H1 (cell line): Measurements from ENCODE around the gene BAZ2A. TPM values are rescaled to one million over a fixed set of nuclear protein-coding genes. Genes with fewer than 3 reads are reported as not detected.

Experiments used
- ASH2L ChIP-seq: fragments of 200-600, 300-600 bp; sonication (generic); IDR thresholded peaks from one replicate; pipeline ENCODE4 v1.7.1; 2017; ENCODE audit warnings: low read length
- BCL11A ChIP-seq, 2 experiments: IDR thresholded peaks; one replicate each; pipeline ENCODE4 v1.6.1; 2011; ENCODE audit warnings: low read depth in 2 of 2, low read length in 2 of 2, mild to moderate bottlenecking in 2 of 2
- CHD1 ChIP-seq: IDR thresholded peaks from 2 replicates; pipeline ENCODE4 v1.6.1; 2012; ENCODE audit warnings: low read depth, low read length, improper control_type of control experiment
- CREB1 ChIP-seq: IDR thresholded peaks from 2 replicates; pipeline ENCODE4 v1.6.1; 2012; ENCODE audit warnings: inconsistent platforms
- EGR1 ChIP-seq: IDR thresholded peaks from 2 replicates; pipeline ENCODE4 v1.6.1; 2011; ENCODE audit warnings: low read depth, low read length, borderline replicate concordance
- FOSL1 ChIP-seq: IDR thresholded peaks from 2 replicates; pipeline ENCODE4 v1.6.1; 2011; ENCODE audit warnings: mild to moderate bottlenecking, low read depth, low read length, moderate library complexity; ENCODE audit not compliant: insufficient read depth
- KDM1A ChIP-seq: fragments of 200-600, 300-600 bp; sonication (generic); IDR thresholded peaks from 2 replicates; pipeline ENCODE4 v1.7.1; 2016; ENCODE audit warnings: mild to moderate bottlenecking, low read length, borderline replicate concordance
- RBBP5 ChIP-seq: IDR thresholded peaks from 2 replicates; pipeline ENCODE4 v1.7.1; 2012; ENCODE audit warnings: low read depth, mild to moderate bottlenecking, inconsistent platforms, low read length, moderate library complexity, borderline replicate concordance
- RXRA ChIP-seq: IDR thresholded peaks from 2 replicates; pipeline ENCODE4 v1.6.1; 2011; ENCODE audit warnings: low read depth, mild to moderate bottlenecking, low read length, moderate library complexity; ENCODE audit not compliant: insufficient read depth
- SIN3A ChIP-seq, 2 experiments: IDR thresholded peaks in 1 of 2; conservative IDR thresholded peaks in 1 of 2; 2 replicates each; pipeline ENCODE4 v1.6.1; 2011 to 2012; ENCODE audit warnings: low read length in 2 of 2, improper control_type of control experiment in 1 of 2, low read depth in 1 of 2, mild to moderate bottlenecking in 1 of 2
- SP1 ChIP-seq: IDR thresholded peaks from 2 replicates; pipeline ENCODE4 v1.6.1; 2011; ENCODE audit warnings: low read depth, low read length
- SP4 ChIP-seq: IDR thresholded peaks from 2 replicates; pipeline ENCODE4 v1.6.1; 2012; ENCODE audit warnings: low read length, inconsistent platforms
- SUZ12 ChIP-seq: fragments of 200-600 bp; sonication (generic); IDR thresholded peaks from 2 replicates; pipeline ENCODE4 v1.6.1; 2012; ENCODE audit warnings: mild to moderate bottlenecking, inconsistent platforms, low read length, moderate library complexity, mixed read lengths
- TAF1 ChIP-seq: IDR thresholded peaks from 2 replicates; pipeline ENCODE4 v1.6.1; 2011; ENCODE audit warnings: mild to moderate bottlenecking, low read depth, low read length
- TBP ChIP-seq: IDR thresholded peaks from 2 replicates; pipeline ENCODE4 v1.6.1; 2011; ENCODE audit warnings: low read depth, low read length, improper control_type of control experiment
- TCF12 ChIP-seq: IDR thresholded peaks from 2 replicates; pipeline ENCODE4 v1.6.1; 2011; ENCODE audit warnings: low read depth, mild to moderate bottlenecking, low read length
- ZNF274 ChIP-seq: IDR thresholded peaks from 2 replicates; pipeline ENCODE4 v1.7.0; 2012; ENCODE audit warnings: low read length, borderline replicate concordance; ENCODE audit errors: extremely low read depth
- polyA plus RNA-seq, 7 experiments: library from polyadenylated mRNA; depleted of rRNA in 3 of 7; stranded (reverse) in 5 of 7; unstranded in 2 of 7; fragments of >200 nt in 5 of 7; fragments of 200-250 nt in 2 of 7; gene quantifications; 1 replicate in 5 of 7; 2 replicates in 1 of 7; 4 replicates in 1 of 7; pipeline versions ENCODE4 v1.2.1 to v1.2.3, GENCODE V29; 2011 to 2013; ENCODE audit warnings: missing spikeins in 2 of 7, mixed read lengths in 2 of 7
- total RNA-seq: library from RNA; stranded (reverse); fragmentation: NEBNext Ultra II Directional; extraction: Animal tissue kit (Norgen Biotek cat#: 25700); gene quantifications from 2 replicates; pipeline ENCODE4 v1.2.1, GENCODE V29; 2021
- TF ChIP-seq, protein P1 (sequence below): IDR thresholded peaks from 2 replicates; pipeline ENCODE4 v1.6.1; 2011; ENCODE audit warnings: low read length, improper control_type of control experiment
- TF ChIP-seq, protein P2 (sequence below): IDR thresholded peaks from 2 replicates; pipeline ENCODE4 v1.6.1; 2012; ENCODE audit warnings: low read length, inconsistent platforms

BAZ2A gene
- total and polyA plus RNA-seq, 2 of the 8 experiments (the other 6 are each of a cell fraction or from before 2014, with no cell fraction given), result 52.0 to 110 TPM

- TF ChIP-seq, protein P1, sequence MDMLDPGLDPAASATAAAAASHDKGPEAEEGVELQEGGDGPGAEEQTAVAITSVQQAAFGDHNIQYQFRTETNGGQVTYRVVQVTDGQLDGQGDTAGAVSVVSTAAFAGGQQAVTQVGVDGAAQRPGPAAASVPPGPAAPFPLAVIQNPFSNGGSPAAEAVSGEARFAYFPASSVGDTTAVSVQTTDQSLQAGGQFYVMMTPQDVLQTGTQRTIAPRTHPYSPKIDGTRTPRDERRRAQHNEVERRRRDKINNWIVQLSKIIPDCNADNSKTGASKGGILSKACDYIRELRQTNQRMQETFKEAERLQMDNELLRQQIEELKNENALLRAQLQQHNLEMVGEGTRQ, result 0 out of 2 replicates have a peak, but pooled peaks have one; percentile 40
- TF ChIP-seq FOSL1 (peak; percentile 100), TAF1 (peak; percentile 48; the same call in 1 of the 2 replicates), SP4 (peak; percentile 64; the same call in 1 of the 2 replicates), CREB1 (peak; percentile 84), SIN3A (conservative IDR thresholded peaks at IDR 0.05 in 1 of 2, IDR thresholded peaks at IDR 0.05 in 1 of 2; ENCODE audit: low read depth in 1 of 2, low read length in 2 of 2) (peak; percentile 91 to 97; a peak in 3 of 4 replicates), BCL11A (IDR thresholded peaks at IDR 0.05; ENCODE audit: low read depth in 2 of 2, low read length in 2 of 2) (no peak), SUZ12 (peak; percentile 33; the same call in 1 of the 2 replicates), RXRA (no peak), EGR1 (peak; percentile 99), TBP (0 out of 2 replicates have a peak, but pooled peaks have one; percentile 31), TCF12 (peak; percentile 82; the same call in 1 of the 2 replicates), CHD1 (no peak), ASH2L (peak; percentile 97), RBBP5 (no peak; the same call in 1 of the 2 replicates), ZNF274 (no peak), SP1 (peak; percentile 95), KDM1A (peak; percentile 95)
- TF ChIP-seq, protein P2, sequence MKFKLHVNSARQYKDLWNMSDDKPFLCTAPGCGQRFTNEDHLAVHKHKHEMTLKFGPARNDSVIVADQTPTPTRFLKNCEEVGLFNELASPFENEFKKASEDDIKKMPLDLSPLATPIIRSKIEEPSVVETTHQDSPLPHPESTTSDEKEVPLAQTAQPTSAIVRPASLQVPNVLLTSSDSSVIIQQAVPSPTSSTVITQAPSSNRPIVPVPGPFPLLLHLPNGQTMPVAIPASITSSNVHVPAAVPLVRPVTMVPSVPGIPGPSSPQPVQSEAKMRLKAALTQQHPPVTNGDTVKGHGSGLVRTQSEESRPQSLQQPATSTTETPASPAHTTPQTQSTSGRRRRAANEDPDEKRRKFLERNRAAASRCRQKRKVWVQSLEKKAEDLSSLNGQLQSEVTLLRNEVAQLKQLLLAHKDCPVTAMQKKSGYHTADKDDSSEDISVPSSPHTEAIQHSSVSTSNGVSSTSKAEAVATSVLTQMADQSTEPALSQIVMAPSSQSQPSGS, result peak; percentile 60; the same call in 1 of the 2 replicates
These were observed at the start of gene BAZ2A (continued) for GRCh38 chr12:56630180-56630632.
